B cell (primary cell): ENCODE results near the gene CYS1.

ENCODE experiments used
- CTCF ChIP-seq: fragments of 200-600 bp; IDR thresholded peaks from one replicate; pipeline ENCODE4 v1.8.0; 2022; ENCODE audit warnings: antibody characterized with exemption, mild to moderate bottlenecking
- EZH2 ChIP-seq: IDR thresholded peaks from 2 replicates; pipeline ENCODE4 v1.6.1; 2012; ENCODE audit warnings: borderline replicate concordance, low read depth, mild to moderate bottlenecking, moderate library complexity, low read length; ENCODE audit not compliant: insufficient read depth, poor library complexity, severe bottlenecking

GRCh38 chr2:10062931-10063365 lies 17.3 kb downstream of the CYS1 start:
- TF ChIP-seq EZH2 (no peak), CTCF (no peak)
